Stimulated activated CD4-positive, alpha-beta T cell treated with anti-CD3 and anti-CD28 coated beads, Interleukin-12 subunit alpha, Interleukin-12 subunit beta, amount 100 ng/mL, for 48 hours (primary cell): ENCODE measurements around the gene OPTC.
"Not testable (repeated sequence)": the region's sequence is repeated elsewhere in the genome, so short reads cannot be mapped to it uniquely, and the experiment has no call there.

Source experiments
- DNase-seq, 3 donors: peaks; one replicate each; pipeline ENCODE4 v3.0.0-alpha.2; 2020; ENCODE audit warnings: low read depth in 2 of 3, low spot score in 1 of 3

Gene OPTC

GRCh38 chr1:203465146-203465798, 28.7 kb upstream of the OPTC start:
- DNase-seq = no peak

- no peak for DNase-seq
Observed at GRCh38 chr1:203465948-203466347, 28.0 kb upstream of the OPTC start.

DNA sequence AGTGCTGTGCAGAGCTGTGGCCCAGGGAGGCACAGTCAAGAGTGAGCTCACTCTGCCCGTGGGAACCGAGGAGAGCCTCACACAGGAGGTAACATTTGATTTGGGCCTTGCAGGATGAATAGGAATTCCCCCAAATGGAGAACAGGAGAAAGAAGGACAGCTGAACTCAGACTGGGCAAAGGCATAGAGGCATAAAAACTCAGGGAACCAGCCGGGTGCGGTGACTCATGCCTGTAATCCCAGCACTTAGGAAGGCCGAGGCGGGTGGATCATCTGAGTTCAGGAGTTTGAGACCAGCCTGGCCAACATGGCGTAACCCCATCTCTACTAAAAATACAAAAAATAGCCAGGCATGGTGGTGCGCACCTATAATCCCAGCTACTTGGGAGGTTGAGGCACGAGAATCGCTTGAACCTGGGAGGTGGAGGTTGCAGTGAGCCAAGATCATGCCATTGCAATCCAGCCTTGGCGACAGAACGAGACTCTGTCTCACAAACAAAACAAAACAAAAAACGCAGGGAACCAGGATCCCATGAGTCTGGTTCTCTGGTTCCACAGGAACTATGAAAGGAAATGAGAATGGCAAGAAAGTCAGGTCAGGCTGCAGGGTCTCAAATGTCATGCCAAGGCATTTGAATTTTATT, 26.9 kb upstream of the OPTC start:
- DNase-seq = not testable (repeated sequence)

- no peak for DNase-seq
Observed at GRCh38 chr1:203467550-203467921, 26.4 kb upstream of the OPTC start.

DNA sequence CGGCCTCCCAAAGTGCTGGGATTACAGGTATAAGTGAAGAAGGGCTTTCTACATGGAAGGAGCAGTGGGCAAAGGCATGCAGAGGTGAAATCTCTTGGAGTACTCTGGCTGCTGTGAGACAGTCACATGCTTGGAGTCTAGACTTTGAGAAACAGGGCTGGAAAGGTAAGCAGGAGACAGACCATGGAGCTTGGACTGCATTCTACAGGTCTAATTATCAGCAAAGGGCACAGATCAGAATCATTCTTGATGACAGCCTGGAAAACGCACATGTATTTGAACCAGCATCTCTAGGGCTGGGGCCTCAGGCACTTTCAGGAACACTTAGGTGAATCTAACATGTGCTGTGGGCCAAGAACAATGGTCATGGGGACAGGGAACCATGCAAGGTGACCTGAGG, 25.6 kb upstream of the OPTC start:
- DNase-seq = no peak

DNA sequence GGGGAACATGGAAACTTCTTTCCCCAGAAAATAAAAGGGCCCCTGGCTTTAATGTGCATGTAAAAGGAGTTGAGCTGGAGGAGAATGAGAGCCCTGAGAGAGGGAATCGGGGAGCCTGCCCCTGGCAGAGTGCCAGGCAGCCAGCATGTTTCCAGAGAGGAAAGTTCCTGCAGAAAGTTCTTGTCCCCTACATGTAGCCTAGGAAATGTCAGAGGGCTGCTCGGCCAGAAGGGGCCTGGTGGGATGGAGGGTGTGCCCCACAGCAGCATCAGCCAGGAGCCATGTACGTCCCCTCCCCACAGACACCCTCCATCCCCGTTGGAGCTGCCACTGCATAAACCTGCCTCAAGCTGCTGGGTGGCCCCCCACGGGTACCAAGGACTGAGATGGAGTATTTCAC, 23.7 kb upstream of the OPTC start:
- DNase-seq = no peak

GRCh38 chr1:203471841-203472240, 22.1 kb upstream of the OPTC start:
- DNase-seq = no peak

DNA sequence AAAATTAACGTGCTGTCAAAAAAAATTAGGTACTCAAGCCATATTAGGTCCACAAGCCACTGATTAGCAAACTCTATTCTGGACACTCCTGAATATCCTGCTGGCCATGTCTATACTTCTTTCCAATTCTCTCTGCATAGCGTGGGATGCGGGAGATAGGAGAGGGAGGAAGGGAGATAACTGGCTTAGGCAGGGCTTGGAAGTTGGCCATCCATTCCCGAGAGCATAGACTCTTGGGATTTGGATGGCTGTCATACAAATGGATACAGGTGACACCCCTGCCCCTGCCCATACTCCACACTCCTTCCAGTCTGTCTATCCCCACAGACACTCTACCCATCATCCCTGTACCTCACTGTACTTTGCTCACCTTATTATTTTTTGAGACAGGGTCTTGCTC, 20.7 kb upstream of the OPTC start:
- DNase-seq = no peak

- no peak for DNase-seq
Observed at GRCh38 chr1:203473781-203474305, 20.1 kb upstream of the OPTC start.

GRCh38 chr1:203475012-203475981, 18.7 kb upstream of the OPTC start, which contains the start of gene PRELP:
TSS of gene PRELP (plus strand) at chr1:203475806. CDS start at chr1:203483185, 7,379 bp downstream.
- DNase-seq = no peak

GRCh38 chr1:203476216-203476814, 17.6 kb upstream of the OPTC start:
- no peak for DNase-seq

GRCh38 chr1:203477748-203478147, 16.2 kb upstream of the OPTC start:
- DNase-seq = no peak

GRCh38 chr1:203478231-203478630, 15.7 kb upstream of the OPTC start:
- no peak for DNase-seq

- no peak for DNase-seq
Observed at GRCh38 chr1:203478986-203479385, 15.0 kb upstream of the OPTC start.

- DNase-seq = no peak
Observed at GRCh38 chr1:203479646-203480045, 14.3 kb upstream of the OPTC start.

GRCh38 chr1:203480084-203480483, 13.9 kb upstream of the OPTC start:
- DNase-seq = no peak

DNA sequence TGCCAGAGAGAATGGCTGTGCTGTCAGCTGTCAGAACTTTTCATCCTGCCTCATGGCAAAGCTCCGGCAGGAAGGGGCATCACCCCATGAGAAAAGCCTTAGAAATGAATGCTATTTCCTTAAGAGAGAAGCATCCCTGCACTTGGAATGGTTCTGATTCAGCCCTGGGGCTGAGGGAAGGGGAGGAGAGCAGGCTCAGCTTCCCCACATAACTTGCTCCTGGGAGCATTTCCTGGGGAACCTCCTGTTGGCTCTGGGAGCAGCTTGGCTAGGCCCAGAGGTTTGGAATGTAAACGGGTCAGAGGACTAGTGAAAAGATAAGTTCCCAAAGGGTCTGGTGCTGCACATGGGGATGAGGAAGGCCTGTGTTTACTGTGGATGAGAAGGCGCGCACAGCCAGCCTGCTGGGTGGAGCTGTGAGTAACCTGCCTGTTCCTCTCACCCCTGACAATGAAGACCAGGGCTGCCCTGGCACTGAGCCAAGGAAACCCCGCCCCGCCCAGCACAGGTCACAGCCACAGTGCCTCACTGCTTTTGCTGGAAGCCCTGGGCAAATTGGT, 13.3 kb upstream of the OPTC start:
- peak in 1 of 3 donors; percentile 37 for DNase-seq

GRCh38 chr1:203481196-203481595, 12.8 kb upstream of the OPTC start:
- DNase-seq = no peak

DNA sequence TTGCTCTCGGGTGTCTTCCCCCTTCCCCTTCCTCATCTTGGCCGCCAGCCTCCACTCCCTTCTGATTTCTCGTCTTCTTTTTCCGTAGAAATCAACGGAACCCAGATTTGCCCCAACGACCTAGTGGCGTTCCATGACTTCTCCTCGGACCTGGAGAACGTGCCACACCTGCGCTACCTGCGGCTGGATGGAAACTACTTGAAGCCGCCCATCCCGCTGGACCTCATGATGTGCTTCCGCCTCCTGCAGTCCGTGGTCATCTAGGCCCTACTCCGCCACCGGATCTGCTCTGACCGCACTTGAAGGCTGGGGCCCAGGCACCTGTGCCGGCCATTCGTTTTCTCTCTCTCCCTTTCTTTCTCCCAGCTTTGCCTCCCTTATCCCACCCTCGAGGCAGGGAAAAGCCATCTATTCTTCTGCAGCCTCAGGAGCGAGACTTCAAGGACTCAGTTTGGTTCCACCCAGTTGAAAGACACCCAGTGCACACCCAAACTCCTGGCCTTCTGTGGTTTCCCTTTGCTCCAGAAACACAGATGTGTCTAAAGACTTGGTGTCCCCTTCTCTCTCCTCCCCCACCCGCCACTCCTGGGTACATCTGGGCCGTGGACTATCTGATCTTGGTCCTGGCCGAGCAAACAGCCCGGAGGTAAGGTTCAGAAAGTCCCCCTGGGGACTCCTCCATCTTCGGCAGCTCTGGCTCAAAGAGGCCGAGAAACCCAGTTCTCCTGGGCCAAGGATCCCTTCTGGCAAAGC, 7.2 kb upstream of the OPTC start:
- no peak for DNase-seq

DNA sequence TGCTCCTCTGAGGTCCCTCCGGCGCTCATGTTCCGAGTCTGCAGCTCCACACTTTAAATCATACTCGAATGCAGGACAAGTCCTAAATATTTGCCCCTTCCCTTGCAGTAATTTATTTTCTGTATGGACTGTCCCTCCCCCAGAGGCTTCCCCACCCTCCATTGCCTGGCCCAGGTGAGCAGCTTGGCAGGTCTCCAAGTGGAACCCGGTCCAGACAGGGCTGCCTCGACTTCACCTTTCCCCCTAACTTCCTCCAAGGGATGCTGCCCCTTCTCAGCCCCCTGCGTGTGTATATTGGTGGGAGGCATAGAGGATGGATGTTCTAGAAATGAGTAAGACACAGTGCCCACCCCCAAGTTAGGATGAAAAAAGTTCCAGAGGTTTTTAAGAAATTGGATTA, 5.4 kb upstream of the OPTC start:
- no peak for DNase-seq
